ENCODE data around the gene KCTD2.

KCTD2 gene

DNA sequence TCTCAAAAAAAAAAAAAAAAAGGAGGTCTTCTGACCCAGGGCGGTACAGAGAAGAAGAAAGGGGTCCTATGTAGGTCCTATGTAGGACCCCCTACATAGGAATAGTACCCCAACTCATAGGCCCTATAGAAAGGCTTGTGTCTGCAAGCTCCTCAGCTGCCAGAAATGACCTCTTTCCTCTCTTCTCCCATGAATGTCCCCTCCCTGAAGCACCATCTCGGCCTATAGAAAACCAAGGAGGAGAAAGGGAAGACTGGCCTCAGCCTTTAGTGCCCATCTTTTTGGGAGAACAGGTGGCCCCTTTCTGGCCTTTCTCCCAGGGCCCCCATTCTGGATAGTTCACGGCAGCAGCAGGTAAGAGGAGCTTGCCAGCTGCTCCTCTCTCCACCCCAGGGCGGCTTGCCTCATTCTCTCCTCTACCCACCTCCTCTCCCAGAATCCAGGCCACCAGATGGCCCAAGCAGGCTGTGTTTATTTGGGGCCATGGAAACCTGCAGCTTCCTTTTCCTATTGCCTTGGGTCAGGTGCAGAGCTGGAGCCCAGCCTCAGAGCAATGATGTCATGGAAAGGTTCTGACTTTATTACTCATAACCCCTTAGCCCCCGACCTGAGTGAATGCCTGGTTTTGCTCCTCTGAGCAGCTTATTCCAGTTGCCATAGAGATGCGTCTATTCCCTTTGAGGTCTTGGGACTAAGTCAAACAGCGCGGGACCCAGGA is 36.2 kb upstream of the KCTD2 start:
- no peaks in the 10 kb centered on the region for H3K27me3 ChIP-seq
- TF ChIP-seq, protein P1, sequence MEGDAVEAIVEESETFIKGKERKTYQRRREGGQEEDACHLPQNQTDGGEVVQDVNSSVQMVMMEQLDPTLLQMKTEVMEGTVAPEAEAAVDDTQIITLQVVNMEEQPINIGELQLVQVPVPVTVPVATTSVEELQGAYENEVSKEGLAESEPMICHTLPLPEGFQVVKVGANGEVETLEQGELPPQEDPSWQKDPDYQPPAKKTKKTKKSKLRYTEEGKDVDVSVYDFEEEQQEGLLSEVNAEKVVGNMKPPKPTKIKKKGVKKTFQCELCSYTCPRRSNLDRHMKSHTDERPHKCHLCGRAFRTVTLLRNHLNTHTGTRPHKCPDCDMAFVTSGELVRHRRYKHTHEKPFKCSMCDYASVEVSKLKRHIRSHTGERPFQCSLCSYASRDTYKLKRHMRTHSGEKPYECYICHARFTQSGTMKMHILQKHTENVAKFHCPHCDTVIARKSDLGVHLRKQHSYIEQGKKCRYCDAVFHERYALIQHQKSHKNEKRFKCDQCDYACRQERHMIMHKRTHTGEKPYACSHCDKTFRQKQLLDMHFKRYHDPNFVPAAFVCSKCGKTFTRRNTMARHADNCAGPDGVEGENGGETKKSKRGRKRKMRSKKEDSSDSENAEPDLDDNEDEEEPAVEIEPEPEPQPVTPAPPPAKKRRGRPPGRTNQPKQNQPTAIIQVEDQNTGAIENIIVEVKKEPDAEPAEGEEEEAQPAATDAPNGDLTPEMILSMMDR (IDR thresholded peaks at IDR 0.05; ENCODE audit: low read depth, low read length), result no peak
- no peaks in the 10 kb centered on the region for H3K9me3 ChIP-seq
- peak; percentile 90 for DNase-seq
- peaks cover 9% of the 10 kb centered on the region for H3K4me1 ChIP-seq
- H3K4me3 ChIP-seq (ENCODE audit: low read depth, low read length), result peak overlapping the region; percentile 88
- H3K36me3 ChIP-seq, result no peaks in the 10 kb centered on the region

DNA sequence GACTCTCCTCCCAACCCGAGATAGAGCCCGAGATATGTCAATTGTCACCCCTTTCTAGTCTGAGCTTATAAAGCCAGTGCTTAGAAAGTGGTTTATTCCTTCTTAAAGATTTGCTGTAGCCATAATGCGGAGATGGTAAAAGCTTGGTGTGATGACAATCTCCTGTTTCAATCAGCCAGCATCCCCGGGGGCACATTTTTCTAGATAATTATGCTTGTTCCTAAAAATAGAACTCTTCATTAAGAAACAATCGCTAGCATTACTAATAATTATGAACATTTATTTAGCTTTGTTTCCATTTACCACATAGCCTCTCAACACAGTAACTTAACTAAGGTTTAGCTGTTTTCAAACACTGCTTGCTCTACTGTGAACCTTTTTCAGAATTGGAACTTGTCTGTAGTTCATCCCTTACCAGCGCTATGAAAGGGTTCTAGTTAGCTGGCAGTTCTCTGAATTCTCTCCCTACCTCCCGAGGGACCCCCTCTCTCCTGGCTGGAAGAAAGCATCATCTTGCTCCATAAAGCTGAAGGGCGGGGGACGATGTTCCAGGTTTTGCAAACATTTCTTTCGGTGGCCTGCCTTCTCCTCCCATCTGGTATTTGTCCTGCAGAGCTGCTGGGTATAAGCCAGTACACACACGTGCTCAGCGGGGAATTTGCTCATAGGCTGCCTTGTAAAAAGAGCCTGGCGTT is 35.5 kb upstream of the KCTD2 start:
- H3K4me1 ChIP-seq, result peaks cover 9% of the 10 kb centered on the region
- H3K36me3 ChIP-seq, result no peaks in the 10 kb centered on the region
- no peaks in the 10 kb centered on the region for H3K27me3 ChIP-seq
- peak overlapping the region; percentile 88 for H3K4me3 ChIP-seq (ENCODE audit: low read depth, low read length)
- H3K9me3 ChIP-seq, result no peaks in the 10 kb centered on the region
- peak; percentile 74 for DNase-seq
- TF ChIP-seq, protein P1 (IDR thresholded peaks at IDR 0.05; ENCODE audit: low read depth, low read length), result no peak

DNA sequence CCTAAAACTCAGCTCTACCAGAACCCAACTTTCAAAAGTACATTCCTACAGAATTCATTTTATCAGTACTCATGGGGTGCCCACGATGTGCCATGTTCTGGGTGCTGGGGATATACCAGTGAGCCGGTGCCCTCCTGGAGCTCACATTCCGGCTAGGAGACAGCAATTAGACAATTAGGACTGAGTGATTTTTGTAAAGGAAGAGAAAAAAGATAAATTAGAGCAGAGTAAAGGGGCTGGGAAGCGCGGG is 35.0 kb upstream of the KCTD2 start:
- Histone ChIP-seq H3K27me3 (no peaks in the 10 kb centered on the region), H3K4me3 (ENCODE audit: low read depth, low read length) (peak overlapping the region; percentile 88), H3K9me3 (no peaks in the 10 kb centered on the region), H3K4me1 (peaks cover 9% of the 10 kb centered on the region), H3K36me3 (no peaks in the 10 kb centered on the region)
- TF ChIP-seq, protein P1 (IDR thresholded peaks at IDR 0.05; ENCODE audit: low read depth, low read length), result no peak
- no peak for DNase-seq

DNA sequence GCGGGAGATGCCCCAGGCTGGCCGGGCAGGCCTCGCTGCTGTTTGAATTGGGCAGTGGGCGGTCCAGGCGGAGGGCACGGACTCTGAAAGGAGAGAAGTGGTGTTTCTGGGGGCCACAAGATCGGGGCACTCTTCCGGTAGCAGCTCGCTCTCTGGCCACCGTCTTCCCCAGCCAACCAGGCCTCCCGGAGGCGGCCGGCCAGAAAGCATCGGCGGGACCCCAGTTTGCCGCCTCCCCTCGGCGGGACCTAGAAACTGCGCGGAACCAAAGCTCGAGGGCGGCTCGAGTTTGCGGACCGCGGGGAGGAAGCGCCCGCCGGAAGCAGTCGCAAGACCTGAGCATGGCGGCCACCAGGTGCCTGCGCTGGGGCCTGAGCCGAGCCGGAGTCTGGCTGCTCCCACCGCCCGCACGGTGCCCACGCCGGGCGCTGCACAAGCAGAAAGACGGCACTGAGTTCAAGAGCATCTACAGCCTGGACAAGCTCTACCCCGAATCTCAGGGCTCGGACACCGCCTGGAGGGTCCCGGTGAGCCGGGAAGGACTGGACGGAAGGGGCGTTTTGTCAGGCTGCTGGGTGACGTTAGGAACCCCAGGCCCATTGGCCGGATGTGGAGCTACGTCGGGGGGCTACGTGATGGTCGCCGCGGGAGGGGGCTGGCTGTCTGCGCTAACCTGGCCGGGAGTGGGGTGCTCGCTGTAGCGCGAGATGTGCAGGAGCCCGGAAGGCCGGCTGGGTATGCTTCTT is 34.5 kb upstream of the KCTD2 start, which contains the start of gene MRPL58:
Gene MRPL58, plus strand, starts transcription at position 325 of the 746 bp plus-strand sequence. Its CDS starts 17 bp downstream, at position 342.
- peak; percentile 93 for DNase-seq
- no peaks in the 10 kb centered on the region for H3K36me3 ChIP-seq
- peaks cover 9% of the 10 kb centered on the region for H3K4me1 ChIP-seq
- H3K4me3 ChIP-seq (ENCODE audit: low read depth, low read length), result peak within 1 kb of the TSS; percentile 88
- H3K27me3 ChIP-seq, result no peaks in the 10 kb centered on the region
- no peaks in the 10 kb centered on the region for H3K9me3 ChIP-seq
- TF ChIP-seq, protein P1 (IDR thresholded peaks at IDR 0.05; ENCODE audit: low read depth, low read length), result peak; percentile 44

DNA sequence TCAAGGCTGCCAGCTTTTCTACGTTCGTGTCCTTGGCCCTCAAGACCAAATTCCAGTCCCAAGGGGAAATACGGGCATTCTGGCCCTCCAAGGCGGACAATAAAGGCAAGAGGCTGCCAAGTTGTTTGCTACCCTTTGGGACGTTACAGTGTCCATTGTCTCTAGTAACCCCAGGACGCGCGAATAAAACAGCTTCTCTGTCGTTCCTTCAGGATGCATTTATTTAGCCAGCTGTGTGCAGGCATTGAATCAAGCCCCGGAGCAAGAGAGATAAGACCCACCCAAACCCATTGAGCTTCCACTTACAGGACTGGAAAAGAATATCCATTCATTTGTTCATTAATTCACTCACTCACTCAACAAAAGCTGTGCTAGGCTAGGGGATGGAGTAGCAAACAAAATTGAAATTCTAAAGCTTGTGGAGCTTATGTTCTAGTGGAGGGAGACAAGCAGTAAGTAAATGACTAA is 33.9 kb upstream of the KCTD2 start:
- no peaks in the 10 kb centered on the region for H3K36me3 ChIP-seq
- H3K27me3 ChIP-seq, result no peaks in the 10 kb centered on the region
- DNase-seq, result no peak
- TF ChIP-seq, protein P1 (IDR thresholded peaks at IDR 0.05; ENCODE audit: low read depth, low read length), result no peak
- H3K9me3 ChIP-seq, result no peaks in the 10 kb centered on the region
- H3K4me1 ChIP-seq, result peaks cover 9% of the 10 kb centered on the region
- H3K4me3 ChIP-seq (ENCODE audit: low read depth, low read length), result peak overlapping the region; percentile 88

Data from BE2C (cell line).